GM13976 (cell line): ENCODE results near the gene AGO4.
A peak's percentile ranks its signal among the peaks of the same experiment; 100 is the strongest.

Source experiments
- DNase-seq: peaks from one replicate; pipeline ENCODE4 v3.0.0; 2012; ENCODE audit warnings: low spot score
- CTCF ChIP-seq: IDR thresholded peaks from 2 replicates; pipeline ENCODE4 v1.5.1; 2012; ENCODE audit warnings: borderline replicate concordance, mild to moderate bottlenecking; ENCODE audit not compliant: insufficient read depth; ENCODE audit errors: extremely low read depth, missing control alignments, control extremely low read depth
- in situ Hi-C: fragments of 300-500 bp; cut with MboI; formaldehyde crosslinking; loops from one replicate; pipeline ENCODE4 v1.12.0; 2022; ENCODE audit warnings: low sequenced_read_pairs, mixed read lengths, inconsistent platforms; ENCODE audit not compliant: unreplicated experiment

AGO4 gene

DNA sequence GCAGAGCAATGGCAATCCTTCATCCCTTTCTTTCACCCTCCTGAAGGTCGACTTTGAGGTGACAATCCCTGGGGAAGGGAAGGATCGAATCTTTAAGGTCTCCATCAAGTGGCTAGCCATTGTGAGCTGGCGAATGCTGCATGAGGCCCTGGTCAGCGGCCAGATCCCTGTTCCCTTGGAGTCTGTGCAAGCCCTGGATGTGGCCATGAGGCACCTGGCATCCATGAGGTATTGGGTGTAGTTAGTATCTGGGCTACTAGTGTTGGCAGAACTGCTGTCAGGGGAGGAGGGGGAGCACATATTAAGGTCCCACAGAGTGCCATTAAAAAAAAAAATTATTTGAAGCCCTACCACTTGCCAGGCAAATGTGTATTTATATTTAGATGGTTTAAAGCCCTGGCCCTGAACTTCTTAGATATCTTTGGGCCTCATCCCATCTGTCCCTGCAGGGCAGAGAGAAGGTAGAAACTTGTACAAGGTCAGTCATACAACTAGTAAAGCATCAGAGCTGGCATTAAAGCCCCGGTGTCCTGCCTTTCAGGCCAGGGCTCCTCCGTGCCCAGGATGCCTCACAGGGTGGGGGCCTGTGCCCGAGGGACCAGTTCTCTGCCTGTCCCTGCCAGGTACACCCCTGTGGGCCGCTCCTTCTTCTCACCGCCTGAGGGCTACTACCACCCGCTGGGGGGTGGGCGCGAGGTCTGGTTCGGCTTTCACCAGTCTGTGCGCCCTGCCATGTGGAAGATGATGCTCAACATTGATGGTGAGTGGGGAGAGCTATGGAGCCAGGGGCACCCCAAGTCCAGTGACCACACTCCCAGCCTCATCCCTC, 85.4 kb downstream of the AGO4 start:
- DNase-seq: no peak
- TF ChIP-seq CTCF: no peak

DNA sequence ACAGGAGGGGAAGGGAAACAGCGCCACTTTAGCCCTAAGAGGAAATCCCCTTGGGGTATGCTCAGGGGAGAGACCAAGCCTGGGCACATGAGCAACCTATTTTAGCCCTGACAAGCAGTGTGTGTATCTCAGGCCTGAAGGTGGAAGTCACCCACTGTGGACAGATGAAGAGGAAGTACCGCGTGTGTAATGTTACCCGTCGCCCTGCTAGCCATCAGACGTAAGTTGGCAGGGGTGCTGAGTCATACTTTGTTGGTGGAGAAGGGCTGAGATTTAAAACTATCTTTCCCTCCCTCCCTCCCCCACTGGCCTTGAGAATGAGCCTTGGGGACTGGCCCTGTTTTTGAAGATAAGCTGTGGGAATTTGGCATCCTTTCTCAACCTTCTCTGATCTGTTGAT, 86.4 kb downstream of the AGO4 start:
- peak; percentile 61 for DNase-seq
- no peak for TF ChIP-seq CTCF
- in situ Hi-C loops: no loop called here

More for the DNA sequence above, 85.4 kb downstream of the AGO4 start:
- in situ Hi-C loops: no loop called here

- no peak for TF ChIP-seq CTCF
- in situ Hi-C loops: no loop called here
- DNase-seq: no peak
Observed at GRCh38 chr1:35894656-35895055, 86.8 kb downstream of the AGO4 start.

DNA sequence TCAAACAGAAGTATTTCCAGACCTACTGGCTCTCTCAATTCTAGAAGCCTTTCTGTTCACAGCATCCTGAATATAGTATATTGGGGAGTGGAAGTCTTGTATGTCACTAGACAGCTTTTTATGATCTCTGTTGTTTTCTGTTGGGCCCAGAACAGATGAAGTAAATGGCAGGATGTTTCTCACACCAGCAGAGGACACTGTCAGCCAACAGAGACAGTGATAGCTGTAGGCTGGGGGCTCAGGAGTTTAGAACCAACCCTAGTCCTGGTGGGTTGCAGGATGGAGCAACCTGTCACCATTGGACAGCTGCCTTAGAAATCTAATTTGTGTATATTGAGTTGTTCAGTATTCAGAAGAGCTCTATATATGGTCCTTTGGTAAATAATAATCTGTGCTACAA, 92.1 kb downstream of the AGO4 start:
- no peak for DNase-seq
- in situ Hi-C loops: no loop called here
- peak; percentile 12 for TF ChIP-seq CTCF

DNA sequence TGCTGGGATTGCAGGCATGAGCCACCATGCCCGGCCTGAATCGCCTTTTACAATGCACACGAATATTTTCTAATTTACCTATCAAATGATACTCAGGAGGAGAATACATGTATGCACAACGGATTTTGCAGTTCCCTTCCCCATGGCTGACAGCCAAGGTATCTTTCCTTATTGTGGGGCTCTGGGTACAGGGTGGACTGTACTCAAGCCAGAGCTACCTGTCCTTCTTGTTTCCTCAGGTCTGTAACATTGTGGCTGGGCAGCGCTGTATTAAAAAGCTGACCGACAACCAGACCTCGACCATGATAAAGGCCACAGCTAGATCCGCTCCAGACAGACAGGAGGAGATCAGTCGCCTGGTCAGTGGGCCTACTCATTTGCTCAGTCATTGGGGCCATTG, 93.4 kb downstream of the AGO4 start:
- TF ChIP-seq CTCF: no peak
- DNase-seq: no peak

DNA sequence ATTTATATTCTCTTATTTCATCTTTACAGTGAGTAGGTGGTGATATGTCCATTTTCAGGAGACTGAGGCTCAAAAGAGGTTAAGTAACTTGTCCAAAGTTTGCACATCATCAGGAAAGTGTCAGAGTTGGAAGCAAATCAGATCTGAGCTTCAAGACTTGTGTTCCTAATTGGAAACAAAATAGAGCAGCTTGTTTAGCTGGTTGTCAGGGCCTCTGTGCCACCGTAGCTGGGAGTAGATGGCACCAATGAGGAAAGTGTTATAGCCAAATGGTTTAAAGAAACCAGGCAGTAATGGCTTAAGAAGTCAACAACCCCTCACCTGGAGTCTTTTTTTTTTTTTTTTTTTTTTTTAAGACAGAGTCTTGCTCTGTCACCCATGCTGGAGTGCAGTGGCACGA, 94.9 kb downstream of the AGO4 start:
- no peak for DNase-seq
- in situ Hi-C loops: no loop called here
- no peak for TF ChIP-seq CTCF

More for the DNA sequence above, 93.4 kb downstream of the AGO4 start:
- in situ Hi-C loops: no loop called here
